Raji (cell line): ENCODE measurements around the gene PVALB.

Source experiments
- POLR2A ChIP-seq: IDR thresholded peaks from 2 replicates; pipeline ENCODE4 v1.6.1; 2011; ENCODE audit warnings: low read depth, low read length, control low read depth; ENCODE audit not compliant: insufficient read depth

PVALB gene

DNA sequence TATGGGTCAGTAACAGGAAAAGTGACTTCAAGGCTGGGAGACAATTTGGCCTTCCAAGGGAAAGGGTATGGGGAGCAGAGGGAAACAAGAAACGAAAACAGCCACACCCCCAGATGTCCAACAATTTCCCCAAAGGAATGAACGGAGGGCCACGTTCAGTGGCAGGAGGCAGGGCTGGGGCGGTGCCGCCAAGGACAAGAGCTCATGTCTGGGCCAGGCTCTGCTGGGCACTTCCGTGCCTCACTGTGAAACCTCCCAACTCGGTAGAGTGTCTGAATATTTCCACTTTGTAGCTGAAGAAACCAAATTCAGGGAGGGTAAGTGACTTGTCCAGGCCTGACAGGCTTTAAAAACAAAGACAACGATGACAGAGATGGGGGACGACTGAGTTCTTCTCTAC, 52.8 kb downstream of the PVALB start:
- no peak for TF ChIP-seq POLR2A

DNA sequence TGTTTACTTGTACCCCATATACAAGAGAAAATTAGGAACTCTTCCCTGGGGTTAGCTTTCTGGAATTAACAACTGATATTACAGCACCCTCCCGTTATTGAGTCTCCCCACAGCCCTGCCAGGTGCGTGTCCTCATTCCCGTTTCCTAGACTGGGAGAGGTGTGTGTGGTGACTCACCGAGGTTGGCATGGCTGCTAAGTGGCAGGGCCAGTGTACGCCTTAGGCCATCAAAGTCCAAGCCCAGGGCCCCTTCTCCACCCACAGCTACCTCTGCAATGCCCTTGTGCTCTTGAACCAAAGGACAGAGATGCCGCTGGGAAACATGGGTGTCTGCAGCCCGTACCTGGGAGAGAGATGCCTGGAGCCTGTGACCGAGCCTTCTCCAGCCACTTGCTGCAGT, 53.3 kb downstream of the PVALB start:
- no peak for TF ChIP-seq POLR2A

DNA sequence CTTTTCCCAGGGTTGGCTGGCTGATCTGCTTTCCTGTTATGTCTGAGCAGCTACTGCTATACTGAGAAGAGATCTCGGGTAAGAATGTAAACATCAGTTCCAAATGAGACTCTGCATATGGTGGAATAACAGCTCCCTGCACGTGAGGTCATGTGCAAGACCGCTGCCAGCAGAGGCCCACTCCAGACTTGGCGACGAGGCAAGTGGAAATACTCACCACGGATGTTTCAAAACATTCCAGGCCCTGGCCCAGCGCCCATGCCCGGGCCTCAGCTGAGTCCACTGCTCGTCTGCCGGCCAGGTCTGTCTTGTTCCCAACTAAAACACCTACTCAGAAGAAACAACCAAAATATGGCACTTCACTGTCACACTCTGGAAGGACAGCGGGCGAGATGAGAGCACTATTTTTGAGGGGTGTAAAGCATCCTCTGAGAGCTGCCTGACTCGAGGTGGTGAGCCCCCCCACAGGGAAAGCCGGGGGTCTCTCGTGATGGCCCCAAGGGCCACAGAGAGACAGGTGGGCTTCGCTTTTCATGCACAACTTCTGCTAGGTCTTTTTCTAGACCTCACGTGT, 54.1 kb downstream of the PVALB start:
- TF ChIP-seq POLR2A: no peak

DNA sequence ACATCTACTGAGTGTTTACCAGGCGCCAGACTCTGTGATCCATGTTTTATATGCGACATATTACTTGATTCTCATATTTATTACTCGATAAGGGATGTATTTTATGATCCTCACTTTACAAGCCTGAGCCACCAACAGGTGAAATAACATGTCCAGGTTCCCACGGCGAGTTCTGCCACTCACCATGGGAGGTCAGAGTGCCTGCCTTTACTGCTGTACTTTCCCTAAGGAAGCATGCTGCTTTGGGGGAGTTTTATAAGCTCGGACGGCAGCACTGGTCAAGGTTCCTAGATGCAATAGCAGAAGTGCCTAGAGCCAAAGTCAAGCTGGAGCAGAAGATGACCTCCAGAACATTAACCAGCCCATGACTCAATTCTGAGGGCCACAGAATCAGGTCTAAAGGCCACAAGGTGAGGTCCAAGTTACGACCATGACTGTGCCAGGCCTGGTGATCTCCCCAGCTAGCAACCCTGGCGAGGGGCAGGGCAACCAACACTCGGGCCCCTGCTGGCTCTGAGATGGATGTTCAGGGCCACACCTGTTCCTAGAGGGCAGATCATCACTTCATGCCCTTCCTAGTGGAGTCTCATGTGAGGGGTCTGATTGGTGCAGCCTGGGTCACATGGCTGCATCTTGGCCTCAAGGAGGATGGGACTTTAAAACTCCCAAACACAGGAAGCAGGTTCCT, 55.1 kb downstream of the PVALB start:
- no peak for TF ChIP-seq POLR2A

DNA sequence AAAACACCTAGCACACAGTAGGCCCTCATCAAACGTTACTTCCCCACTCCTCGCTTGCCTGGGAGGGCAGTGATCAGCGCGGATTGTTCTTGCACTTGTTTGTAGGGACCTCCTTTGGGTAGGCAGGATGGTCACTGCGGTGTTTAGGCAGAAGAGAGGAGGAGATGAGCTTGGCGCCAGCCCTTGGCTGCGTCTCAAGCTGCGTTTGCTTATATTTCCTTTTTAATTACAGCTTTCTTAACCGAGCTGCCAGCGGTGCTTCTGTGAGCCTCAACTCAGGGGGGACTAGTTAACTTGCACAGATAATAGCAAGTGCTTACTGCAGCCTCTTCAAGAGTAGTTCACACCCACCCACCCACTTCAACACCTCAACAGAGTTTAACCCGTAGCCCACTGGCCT, 56.0 kb downstream of the PVALB start:
- no peak for TF ChIP-seq POLR2A

DNA sequence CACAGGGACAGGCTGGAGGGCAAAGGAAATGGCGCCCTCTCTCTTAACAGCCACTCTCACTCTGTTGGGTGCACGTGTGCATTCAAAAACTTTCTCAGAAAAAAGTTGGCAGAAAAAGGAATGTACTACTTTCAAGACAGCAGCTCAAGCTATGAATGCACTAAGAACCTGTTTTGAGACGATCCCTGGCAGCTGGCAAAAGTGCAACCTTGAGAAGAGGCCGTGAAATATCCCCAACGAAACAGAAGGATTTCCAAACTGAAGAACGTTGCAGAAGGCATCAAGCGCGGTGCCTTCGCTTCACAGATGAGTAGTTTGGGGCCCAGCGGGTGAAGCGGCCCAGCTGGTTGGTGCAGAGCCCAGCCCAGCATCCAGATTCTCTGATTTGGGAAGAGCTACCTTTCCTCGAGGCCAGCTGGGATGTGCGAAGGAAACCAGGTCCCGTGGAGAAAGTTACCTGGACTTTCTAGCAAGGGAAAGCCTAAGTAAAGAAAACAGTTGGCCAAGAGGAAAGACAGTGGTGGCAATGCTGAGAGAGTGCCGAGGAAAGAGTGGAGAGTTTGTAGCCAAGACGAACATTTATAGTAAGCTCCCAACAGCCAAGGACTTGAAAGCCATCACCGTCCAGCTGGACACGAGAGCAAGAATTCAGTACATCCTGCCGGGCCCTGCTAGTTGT, 57.2 kb downstream of the PVALB start:
- TF ChIP-seq POLR2A: no peak

DNA sequence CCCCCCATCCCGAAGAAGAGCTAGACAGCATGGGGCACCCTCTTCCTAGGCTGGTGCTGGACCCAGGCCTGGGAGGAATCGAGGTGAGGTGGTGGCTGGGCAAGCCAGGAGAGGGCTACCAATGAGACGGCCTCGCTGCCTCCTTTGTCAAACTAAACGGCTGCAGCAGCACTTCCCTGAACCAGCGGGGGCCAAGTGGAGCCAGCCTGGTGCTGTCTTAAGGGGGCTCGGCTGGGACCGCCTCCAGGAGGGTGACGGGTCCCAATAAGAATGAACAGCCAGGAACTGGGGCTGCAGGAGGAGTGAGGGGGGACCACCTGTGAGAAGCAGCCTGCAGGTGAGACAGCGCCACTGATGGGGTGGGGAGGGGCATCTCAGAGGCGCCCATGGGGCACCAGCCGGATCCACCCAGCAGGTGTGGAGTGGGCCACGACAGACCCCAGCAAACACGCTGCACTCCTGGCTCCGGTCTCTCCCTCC, 58.0 kb downstream of the PVALB start:
- TF ChIP-seq POLR2A: no peak

DNA sequence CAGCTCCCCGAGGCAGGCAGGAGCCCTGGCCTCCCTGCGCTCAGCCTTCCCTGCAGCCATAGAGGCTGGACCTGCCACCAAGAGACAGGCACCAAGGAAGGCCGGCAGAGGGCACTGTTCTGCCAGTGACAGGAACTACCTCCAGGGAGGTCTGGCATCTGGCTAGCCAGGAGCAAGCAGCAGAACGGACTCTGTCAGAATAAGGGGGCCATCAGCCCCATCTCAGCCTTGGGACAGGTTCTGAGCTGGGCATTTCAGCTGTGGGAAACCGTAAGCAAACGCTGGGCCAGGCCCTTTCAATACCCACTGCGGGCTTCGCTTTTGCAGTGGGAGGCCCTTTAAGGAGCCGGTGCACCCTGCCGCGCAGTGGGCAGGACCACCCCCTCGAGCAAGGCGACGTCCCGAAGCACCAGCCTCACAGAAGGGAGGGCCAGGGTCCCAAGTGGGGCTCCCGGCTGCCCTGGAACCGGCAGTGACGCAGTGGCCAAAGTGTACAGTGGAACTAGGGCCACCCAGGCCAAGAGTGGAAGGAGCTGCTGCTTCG, 59.1 kb downstream of the PVALB start:
- no peak for TF ChIP-seq POLR2A

DNA sequence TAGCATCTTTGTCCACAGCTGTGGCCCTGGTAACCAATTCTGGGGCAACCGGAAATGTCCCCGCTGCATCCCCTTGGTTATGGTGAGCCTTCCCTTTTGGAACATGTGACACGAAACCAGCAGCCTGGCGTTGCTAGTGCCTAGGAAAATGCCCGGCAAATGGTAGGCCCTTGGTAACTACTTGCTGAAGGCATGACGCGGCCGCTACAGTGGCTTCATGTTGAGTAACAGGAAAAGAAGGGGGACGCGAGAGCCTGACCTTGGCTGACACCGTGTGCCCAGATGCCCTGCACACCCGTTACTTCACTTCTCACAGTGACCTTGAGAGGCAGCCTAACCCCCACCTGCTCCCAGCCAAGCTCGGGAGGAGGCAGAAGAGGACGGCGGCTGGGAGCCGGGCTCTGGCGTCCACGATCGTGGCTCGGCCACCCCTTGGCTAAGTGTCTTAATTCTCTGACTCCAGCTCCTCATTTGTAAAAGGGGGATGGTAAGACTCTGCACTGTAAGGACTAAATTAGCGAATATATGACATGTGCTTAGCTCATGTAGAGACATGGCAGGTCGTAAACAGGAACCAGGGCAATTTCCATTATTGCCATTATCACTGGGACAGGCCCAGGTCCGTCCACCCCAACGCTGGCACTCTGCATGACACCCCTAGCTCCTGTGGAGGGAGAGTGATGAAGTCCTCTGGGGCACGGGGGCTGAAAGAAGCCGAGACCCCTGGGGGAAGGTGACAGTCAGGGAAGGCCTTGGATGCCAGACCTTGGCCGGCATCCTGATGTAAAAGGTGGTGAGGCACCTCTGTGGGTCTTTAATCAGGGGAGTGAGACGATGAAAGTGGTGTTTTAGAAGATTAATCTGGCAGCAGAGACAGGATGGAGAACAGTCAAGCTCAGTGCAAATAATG, 59.8 kb downstream of the PVALB start:
- TF ChIP-seq POLR2A: no peak

DNA sequence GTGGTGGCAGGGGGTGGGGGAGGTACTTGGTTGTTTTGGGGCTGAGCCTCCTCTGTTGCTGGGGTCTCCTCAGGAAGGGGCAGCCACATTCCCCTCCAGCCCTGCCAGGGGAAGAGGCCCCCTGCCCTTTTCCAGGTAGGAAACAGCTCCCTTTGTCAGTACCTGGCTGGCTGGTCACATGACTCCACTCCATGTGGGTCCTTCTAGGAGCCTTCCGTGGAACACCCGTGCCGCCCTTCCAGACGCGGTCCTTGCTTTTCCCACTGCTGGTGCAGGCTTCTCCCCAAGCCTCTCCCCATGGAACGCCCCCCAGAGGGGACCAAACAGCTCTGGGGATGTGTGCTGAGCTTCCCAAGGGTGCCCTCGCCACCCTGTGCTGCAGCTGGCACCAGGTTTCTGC, 60.8 kb downstream of the PVALB start:
- TF ChIP-seq POLR2A: no peak

DNA sequence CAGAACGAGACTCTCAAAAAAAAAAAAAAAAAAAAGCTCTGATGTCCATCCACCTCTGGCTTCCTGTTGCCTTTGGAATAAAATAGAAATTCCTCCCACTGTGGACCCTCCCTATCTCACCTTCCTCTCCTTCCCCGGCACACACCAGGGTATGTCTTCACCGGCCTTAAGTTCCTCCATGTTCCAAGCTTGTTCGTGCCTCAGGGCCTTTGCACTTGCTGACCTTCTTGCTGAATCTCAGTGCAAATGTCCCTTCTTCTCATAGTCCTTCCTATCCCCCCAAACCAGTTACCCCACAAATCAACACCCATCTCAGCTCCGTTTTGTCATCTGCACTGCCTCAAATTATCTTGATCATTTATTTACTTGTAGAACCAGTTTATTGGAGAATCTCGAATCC, 61.5 kb downstream of the PVALB start:
- no peak for TF ChIP-seq POLR2A

DNA sequence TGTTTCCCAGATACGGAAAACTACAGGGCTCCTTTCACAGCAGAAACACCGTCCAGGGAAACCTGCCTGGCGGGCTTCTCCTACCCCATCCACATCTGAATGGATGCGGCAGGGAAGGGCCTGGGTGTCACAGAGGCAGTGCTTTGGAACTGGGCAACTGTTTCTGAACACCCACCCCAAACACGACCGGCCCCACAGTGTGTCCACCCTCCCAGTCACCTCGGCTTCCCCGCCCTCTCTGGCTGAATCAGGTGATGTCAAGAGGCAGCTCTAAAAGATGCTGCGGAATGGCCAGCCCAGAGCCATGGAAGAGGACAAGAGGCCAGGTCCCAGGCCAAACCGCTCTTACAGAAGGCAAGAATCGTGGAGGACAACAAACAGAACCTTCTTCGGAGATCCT, 62.9 kb downstream of the PVALB start:
- TF ChIP-seq POLR2A: no peak

DNA sequence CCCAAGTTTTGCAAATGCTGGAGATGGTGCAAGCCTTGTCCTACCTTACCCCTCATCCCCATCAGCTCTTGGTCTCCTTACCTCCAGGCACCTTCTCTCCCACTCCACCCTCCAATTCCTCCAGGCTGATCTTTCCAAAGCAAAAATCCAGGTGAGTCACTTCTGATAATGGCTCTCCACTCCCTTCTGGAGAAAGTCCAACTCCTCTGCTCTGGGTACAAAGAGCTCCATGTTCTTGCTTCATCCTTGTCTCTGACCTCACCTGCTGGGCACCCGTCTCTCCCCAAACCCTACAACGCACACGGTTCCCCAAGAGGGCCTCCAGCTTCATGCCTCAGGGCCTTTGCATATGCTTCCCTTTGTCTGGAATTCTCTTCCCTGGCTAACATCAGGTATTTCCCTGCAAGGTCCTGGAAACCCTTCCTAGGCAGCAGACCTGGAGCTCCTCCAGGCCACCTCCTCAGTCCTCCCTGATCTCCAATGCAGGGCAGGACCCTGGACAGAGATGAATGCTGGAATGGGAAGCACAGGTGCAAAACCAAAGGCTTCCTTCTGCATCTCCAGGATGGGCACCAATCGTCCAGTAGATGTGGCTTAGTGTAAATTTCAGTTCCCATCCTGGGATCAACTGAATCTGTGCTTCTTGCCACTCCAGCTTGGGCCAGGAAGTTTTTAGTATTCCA, 63.6 kb downstream of the PVALB start:
- no peak for TF ChIP-seq POLR2A
